ENCODE results near the gene RTN4RL1.

DNA sequence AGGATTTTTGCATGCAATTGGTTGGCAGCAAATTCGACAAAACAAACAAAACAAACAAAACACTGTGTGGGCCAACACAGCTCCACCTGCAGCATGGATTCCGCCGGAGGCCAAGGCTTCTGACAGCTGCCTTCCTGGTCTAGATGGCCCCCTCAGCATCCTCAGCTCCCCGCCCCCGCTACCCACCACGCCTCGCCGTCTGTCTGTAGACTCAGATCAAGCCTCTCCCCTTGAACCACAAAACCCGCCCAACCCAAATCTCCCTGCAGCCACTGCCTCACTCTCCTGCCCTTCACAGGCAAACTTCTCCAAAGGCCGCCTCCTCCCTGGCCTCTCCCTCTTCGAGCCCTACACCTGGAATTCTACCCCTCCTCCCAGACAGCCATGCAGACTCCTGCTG is 57.9 kb downstream of the RTN4RL1 start:
- no peak for TF ChIP-seq POLR2A (IDR thresholded peaks at IDR 0.05)
- TF ChIP-seq, protein P1, sequence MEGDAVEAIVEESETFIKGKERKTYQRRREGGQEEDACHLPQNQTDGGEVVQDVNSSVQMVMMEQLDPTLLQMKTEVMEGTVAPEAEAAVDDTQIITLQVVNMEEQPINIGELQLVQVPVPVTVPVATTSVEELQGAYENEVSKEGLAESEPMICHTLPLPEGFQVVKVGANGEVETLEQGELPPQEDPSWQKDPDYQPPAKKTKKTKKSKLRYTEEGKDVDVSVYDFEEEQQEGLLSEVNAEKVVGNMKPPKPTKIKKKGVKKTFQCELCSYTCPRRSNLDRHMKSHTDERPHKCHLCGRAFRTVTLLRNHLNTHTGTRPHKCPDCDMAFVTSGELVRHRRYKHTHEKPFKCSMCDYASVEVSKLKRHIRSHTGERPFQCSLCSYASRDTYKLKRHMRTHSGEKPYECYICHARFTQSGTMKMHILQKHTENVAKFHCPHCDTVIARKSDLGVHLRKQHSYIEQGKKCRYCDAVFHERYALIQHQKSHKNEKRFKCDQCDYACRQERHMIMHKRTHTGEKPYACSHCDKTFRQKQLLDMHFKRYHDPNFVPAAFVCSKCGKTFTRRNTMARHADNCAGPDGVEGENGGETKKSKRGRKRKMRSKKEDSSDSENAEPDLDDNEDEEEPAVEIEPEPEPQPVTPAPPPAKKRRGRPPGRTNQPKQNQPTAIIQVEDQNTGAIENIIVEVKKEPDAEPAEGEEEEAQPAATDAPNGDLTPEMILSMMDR (IDR thresholded peaks at IDR 0.05), result no peak

Data from vagina (tissue), 2 donors.